ENCODE data around the gene EDIL3. TPM values are rescaled to one million over a fixed set of nuclear protein-coding genes. Genes with fewer than 3 reads are reported as not detected.
"Not testable (repeated sequence)": the region's sequence is repeated elsewhere in the genome, so short reads cannot be mapped to it uniquely, and the experiment has no call there.

EDIL3 gene
- polyA plus RNA-seq, 5 donors: 24.6 to 51.9 (median 44.2) TPM

- no peak for DNase-seq
Measured at GRCh38 chr5:84080908-84081307, 303.8 kb downstream of the EDIL3 start.

- DNase-seq: no peak
Measured at GRCh38 chr5:84072339-84072738, 312.3 kb downstream of the EDIL3 start.

- no peak for DNase-seq
Measured at GRCh38 chr5:84069608-84070179, 315.0 kb downstream of the EDIL3 start.

DNA sequence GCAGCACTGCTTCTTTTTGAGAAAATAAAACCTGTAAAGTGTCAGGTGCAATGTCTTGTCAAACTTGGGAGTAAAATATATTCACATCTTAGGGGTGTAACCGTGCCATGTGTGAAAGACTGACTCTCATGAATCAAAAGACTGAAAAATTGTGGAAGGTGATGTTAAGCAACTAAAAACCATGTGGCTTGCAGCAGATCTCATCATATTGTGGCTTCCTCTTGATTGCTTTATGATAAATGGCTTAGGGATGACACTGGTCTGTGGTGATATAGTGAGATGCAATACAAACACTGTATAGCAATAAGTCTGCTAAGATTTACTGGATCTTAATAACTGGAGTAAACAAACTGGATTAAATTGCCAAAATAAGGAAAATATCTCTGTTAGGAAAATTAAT lies 321.6 kb downstream of the EDIL3 start:
- DNase-seq: no peak

- no peak for DNase-seq
Measured at GRCh38 chr5:84059672-84060071, 325.0 kb downstream of the EDIL3 start.

GRCh38 chr5:84058561-84058960 lies 326.1 kb downstream of the EDIL3 start:
- no peak for DNase-seq

GRCh38 chr5:84057211-84057610 lies 327.5 kb downstream of the EDIL3 start:
- DNase-seq: no peak

DNA sequence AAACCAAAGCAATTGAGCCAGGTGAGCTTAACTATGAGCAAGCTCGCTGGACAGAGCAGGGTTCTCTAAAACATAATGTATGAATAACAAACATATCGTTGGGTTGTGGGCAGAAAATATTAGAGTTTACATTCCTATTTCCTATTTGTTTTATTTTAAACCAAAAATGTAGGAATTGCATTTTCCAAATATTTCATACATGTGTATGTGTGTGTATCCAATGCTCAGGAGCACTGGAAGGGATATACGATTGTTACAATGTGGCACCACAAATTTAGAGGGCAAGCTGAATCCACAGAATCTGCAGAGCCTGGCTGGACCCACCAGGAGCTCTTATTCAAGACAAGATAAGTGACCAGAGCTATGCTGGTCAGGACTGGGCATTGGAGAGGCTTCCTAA lies 338.7 kb downstream of the EDIL3 start:
- no peak for DNase-seq

DNA sequence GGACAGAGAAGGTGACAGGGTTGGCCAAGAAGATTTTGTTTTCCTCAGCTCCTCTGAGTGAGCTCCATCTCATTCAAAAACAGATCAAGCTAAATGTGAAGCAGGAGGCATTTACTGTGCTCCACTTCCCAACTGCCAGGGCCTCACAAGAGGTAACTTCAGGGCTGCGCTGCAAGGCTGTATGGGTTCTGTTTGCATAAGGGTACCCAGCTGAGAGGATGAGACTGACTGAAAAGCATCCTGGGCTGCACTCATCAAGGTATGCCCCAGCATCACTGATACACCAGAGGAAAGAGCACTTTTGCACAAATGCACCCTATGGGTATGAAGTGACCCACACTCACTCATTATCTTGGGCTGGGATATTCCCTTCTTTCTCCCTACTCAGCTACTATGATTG lies 347.8 kb downstream of the EDIL3 start:
- no peak for DNase-seq

DNA sequence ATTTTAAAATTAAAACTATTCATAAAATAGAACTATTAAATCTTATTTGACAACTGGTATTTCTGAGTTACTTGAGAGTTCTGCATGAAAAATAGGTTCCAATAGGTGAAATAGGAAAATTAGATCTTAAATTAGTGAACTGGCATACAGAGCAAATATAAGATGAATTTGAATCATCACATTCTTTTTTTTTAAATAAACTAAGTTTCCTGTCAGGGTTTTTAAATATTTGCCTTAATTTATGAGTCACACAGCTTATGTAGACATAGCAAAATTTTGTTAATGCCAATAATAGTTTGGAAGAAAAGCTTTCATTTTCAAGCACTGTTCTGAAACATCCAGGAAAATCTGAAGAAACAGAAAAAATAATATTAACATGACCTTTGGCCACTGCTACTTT lies 352.4 kb downstream of the EDIL3 start:
- DNase-seq: no peak

GRCh38 chr5:84028093-84028492 lies 356.6 kb downstream of the EDIL3 start:
- no peak for DNase-seq

GRCh38 chr5:84018521-84018920 lies 366.2 kb downstream of the EDIL3 start:
- DNase-seq: not testable (repeated sequence)

DNA sequence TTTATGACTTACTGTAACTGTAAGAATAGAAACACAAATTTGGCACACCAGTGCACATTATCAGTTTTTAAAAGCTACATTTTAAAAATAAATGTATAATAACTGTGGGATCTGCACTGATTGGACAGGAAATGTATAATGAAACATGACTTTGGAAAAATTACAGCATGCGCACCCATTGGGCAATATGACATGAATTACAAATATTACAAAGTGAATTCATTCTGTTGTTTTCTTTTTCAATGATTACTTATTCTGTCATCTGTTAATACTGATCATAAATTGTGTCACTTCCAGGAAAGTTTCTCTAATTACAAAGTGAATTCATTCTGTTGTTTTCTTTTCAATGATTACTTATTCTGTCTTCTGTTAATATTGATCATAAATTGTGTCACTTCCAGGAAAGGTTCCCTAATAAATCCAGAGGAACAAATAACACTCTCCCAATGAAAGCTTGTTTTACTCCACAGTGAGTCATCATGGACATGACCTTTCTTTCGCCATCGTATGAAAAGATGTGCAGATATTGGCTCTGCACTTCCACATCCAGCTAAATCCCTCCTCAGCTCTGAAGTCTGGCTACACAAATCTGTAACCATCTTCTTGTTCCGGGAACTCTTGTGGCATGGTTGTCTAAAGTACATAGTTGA lies 367.0 kb downstream of the EDIL3 start:
- no peak for DNase-seq

DNA sequence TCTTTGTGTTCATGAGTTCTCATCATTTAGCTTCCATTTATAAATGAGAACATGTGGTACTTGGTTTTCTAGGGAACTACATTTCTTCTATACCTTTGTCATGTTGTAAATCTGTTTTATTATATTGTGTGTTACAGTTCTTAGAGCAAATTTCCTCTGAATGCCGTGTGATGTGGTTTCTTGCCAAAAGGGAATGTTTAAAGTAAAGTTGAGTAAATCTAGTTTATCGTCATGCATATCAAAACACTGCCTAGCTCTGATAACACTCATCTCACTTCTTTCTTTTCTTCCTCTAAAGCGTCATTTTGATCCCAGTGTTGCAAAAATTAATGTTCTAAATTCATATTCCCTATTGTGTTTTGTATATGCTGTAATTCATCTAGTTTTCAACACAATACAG lies 368.6 kb downstream of the EDIL3 start:
- DNase-seq: peak; percentile 11 to 16

DNA sequence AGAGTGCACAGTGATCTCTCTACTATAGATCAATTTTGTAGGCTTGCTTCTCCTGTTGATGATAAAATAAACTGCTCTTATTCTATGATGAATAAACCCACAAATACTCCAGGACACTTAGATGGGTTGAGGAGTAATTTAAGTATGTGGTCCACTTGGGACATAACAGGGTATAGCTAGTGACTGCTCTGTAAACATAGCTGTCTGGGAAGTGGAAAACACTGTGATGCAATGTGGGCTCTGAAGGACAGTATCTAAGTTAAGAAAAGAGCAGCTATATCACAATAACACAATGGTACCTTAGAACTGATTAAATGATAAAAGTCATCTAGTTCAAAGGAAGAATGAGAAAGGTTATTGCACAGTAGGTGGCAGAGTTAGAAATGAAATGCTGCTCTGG lies 369.7 kb downstream of the EDIL3 start:
- no peak for DNase-seq

DNA sequence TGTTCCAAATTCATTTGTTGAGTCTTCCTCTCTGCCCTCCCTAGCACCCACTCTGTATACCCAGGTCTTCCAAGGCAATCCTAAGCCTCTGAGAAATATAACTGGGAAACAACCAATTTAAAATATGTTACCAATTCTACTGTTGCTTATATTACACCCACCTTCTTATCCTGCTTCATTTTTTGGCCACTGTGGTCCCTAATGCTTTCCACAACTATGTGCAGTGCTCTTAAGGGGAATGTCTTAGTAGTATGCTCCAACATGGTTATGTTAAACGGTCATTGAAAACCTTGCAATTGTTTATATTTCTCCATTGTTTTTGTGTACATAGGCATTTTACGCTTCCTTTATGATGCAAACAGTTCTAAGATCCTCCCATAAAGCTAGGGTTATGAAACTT lies 390.9 kb downstream of the EDIL3 start:
- no peak for DNase-seq

GRCh38 chr5:83991566-83992224 lies 393.0 kb downstream of the EDIL3 start:
- no peak for DNase-seq

GRCh38 chr5:83988293-83988685 lies 396.4 kb downstream of the EDIL3 start:
- no peak for DNase-seq

DNA sequence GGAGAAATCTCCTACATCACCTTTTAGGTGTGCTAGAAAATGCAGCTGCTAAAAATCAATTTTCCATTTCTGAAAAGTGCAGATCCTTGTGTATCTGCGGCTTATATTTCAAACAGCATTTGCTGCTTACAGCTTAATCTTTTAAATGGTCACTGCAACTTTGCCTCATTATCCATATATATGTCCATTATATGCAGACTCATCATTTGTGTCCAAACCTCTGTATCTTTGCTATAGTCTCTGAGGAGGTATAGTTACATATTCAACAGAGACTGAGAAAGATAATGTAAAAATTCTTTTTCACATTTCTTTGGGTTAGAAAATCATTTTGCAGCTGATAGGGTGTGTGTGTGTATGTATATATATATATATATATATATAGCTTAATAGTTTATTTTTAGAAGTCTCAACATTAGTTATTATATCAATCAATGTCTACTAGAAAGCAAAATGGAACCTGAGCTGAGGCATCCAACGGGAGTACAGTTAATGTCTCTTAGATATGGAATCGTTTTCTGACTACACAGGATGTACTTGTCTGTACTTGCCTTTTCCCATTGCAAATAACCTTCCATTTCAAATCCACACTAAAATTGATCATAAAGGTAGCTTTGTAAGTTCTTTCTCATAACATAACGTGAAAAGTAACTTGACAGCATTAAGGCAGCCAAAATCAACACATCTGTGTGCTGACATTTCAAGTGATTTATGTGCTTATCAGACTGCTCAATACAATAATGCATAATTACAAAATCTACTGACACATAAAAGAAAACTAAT lies 397.0 kb downstream of the EDIL3 start:
- no peak for DNase-seq

DNA sequence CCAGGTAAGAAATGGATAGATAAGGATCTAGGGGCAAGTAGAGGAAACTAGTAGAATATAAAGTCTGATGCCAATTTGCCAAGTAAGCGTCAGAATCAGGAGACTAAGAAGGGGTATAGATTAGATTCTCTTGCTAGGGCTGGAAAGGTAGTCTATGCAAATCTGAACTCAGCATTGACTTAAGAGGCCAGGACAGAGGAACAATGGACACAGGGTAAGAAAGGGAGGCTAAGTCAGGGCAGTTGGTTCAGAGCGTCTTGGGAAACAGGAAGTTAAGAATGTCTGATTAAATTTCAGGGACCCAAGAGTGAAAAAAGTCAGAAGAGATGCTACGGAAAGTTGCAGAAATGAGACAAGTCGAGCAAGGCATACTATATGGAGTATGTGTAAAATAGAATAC lies 400.8 kb downstream of the EDIL3 start:
- no peak for DNase-seq

- DNase-seq: no peak
Measured at GRCh38 chr5:83973925-83974815, 410.5 kb downstream of the EDIL3 start.

- no peak for DNase-seq
Measured at GRCh38 chr5:83972909-83973308, 411.8 kb downstream of the EDIL3 start.
